BLaER1 (cell line): Measurements from ENCODE around the gene TRAF3.
"Not testable (repeated sequence)": the region's sequence is repeated elsewhere in the genome, so short reads cannot be mapped to it uniquely, and the experiment has no call there.

Experiments
- H3K27ac ChIP-seq: shearing (Covaris generic); formaldehyde crosslinking; 2 replicates; pipeline ENCODE4 v1.8.1; 2022
- H3K27me3 ChIP-seq: shearing (Covaris generic); formaldehyde crosslinking; 2 replicates; pipeline ENCODE4 v1.8.1; 2022
- H3K36me3 ChIP-seq: shearing (Covaris generic); formaldehyde crosslinking; 2 replicates; pipeline ENCODE4 v1.8.1; 2022
- H3K4me1 ChIP-seq: shearing (Covaris generic); formaldehyde crosslinking; 2 replicates; pipeline ENCODE4 v1.8.1; 2022
- H3K4me2 ChIP-seq: shearing (Covaris generic); formaldehyde crosslinking; 2 replicates; pipeline ENCODE4 v1.8.1; 2022
- H3K4me3 ChIP-seq: shearing (Covaris generic); formaldehyde crosslinking; 2 replicates; pipeline ENCODE4 v1.8.1; 2022
- H3K9ac ChIP-seq: shearing (Covaris generic); formaldehyde crosslinking; 2 replicates; pipeline ENCODE4 v1.8.1; 2022
- H3K9me3 ChIP-seq: shearing (Covaris generic); formaldehyde crosslinking; 2 replicates; pipeline ENCODE4 v1.8.1; 2022
- H4K20me1 ChIP-seq: shearing (Covaris generic); formaldehyde crosslinking; 2 replicates; pipeline ENCODE4 v1.8.1; 2022
- Cebpa-rat ChIP-seq: shearing (Covaris generic); IDR thresholded peaks from 2 replicates; pipeline ENCODE4 v1.8.1; 2022

Gene TRAF3

DNA sequence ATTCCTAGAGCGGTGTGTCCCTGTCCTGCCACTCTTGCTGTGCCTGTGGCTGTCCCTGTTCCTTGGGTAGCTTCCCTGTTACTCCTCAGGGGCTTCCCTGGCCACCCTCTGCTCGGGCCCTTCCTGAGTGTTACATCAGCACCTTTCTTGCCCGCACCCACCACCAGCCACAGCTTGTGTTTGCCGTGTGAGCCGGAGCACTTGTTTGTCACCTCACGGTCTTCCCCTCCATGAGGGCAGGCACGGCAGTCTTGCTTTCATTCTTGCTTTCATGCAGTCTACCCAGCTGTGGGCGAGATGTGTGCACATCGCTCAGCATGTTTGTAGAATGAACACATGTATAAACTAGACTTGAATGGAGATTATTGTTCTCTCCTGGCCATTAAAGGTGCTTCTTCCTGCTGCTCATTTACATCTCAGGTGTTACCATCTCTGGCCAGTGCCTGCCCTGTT lies 42.0 kb downstream of the TRAF3 start:
- Histone ChIP-seq H3K9ac (no peak overlapping the region), H3K27ac (no peak overlapping the region), H3K4me2 (no peak overlapping the region), H4K20me1 (peaks cover 98% of the 10 kb centered on the region), H3K9me3 (no peaks in the 10 kb centered on the region), H3K36me3 (peaks cover 11% of the 10 kb centered on the region), H3K4me1 (peaks cover 10% of the 10 kb centered on the region), H3K27me3 (no peaks in the 10 kb centered on the region), H3K4me3 (no peak overlapping the region)
- TF ChIP-seq Cebpa-rat, result no peak

DNA sequence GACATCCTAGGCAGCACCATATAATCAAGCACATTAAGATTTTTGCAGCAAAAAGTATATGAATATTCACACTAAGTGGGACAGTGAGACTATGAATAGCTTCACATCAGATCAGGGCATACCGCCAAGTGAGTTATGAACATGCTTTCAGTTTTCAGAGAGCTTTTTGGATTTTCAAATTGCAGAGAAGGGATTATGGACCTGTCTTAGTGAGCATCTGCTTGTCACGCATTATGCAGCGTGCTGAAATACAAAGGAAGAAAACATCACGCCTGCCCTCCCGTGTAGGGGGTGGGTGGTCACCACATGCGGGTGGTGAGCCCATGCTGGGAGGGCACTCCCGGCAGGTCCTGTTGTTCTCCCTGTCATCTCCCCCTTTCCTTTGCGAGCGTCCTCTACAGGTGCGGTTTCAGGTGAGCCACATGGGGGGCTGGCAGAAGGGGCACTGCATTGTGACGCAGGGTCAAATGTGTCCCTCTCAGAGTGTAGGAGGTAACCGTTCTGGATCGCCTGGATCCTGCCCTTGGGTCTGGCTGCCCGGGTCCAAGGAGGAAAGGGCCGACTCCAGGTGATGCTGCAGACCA lies 42.6 kb downstream of the TRAF3 start:
- Histone ChIP-seq H3K27me3 (no peaks in the 10 kb centered on the region), H3K4me2 (no peak overlapping the region), H3K4me3 (no peak overlapping the region), H3K4me1 (peaks cover 12% of the 10 kb centered on the region), H4K20me1 (peaks cover 98% of the 10 kb centered on the region), H3K36me3 (peaks cover 5% of the 10 kb centered on the region; the same call in 1 of the 2 replicates), H3K27ac (no peak overlapping the region), H3K9ac (no peak overlapping the region), H3K9me3 (no peaks in the 10 kb centered on the region)
- TF ChIP-seq Cebpa-rat, result no peak

DNA sequence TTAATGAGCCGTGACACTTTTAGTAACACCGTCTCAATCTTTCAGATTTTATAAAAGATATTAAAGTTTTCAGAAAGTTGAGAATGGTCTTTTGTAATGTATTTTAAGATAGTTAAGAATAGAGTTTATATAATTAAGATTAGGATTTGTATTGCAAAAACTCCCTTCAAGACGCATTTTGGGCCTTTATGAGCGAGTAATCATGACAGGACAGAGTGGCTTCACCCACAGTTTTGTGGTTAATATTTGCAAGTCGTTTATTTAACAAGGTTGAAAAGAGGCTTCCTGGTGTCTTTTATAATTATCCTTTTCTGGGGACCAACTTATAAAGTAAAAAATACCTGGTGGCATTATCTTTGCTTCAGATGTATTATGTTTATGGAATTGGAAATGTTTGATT lies 44.0 kb downstream of the TRAF3 start:
- TF ChIP-seq Cebpa-rat, result no peak
- H3K9me3 ChIP-seq, result no peaks in the 10 kb centered on the region
- H3K4me3 ChIP-seq, result no peak overlapping the region
- H3K27me3 ChIP-seq, result no peaks in the 10 kb centered on the region
- peaks cover 98% of the 10 kb centered on the region for H4K20me1 ChIP-seq
- no peak overlapping the region for H3K4me2 ChIP-seq
- H3K36me3 ChIP-seq, result peaks cover 18% of the 10 kb centered on the region
- peaks cover 25% of the 10 kb centered on the region for H3K4me1 ChIP-seq
- no peak overlapping the region for H3K9ac ChIP-seq
- no peak overlapping the region for H3K27ac ChIP-seq

GRCh38 chr14:102822311-102822863 lies 45.1 kb downstream of the TRAF3 start:
- peaks cover 98% of the 10 kb centered on the region for H4K20me1 ChIP-seq

GRCh38 chr14:102822887-102823286 lies 45.6 kb downstream of the TRAF3 start:
- Histone ChIP-seq H3K36me3 (peaks cover 20% of the 10 kb centered on the region), H3K4me1 (peaks cover 25% of the 10 kb centered on the region), H4K20me1 (peaks cover 98% of the 10 kb centered on the region)
- H3K4me3 ChIP-seq, H3K27ac ChIP-seq, H3K27me3 ChIP-seq, H3K4me2 ChIP-seq, H3K9me3 ChIP-seq, H3K9ac ChIP-seq: not testable (repeated sequence)

More at GRCh38 chr14:102822311-102822863, 45.1 kb downstream of the TRAF3 start:
- H3K9me3 ChIP-seq, result no peaks in the 10 kb centered on the region
- no peak overlapping the region for H3K4me2 ChIP-seq
- no peaks in the 10 kb centered on the region for H3K27me3 ChIP-seq
- peaks cover 20% of the 10 kb centered on the region for H3K36me3 ChIP-seq
- H3K4me1 ChIP-seq, result peaks cover 25% of the 10 kb centered on the region
- no peak overlapping the region for H3K27ac ChIP-seq
- no peak overlapping the region for H3K9ac ChIP-seq
- no peak overlapping the region for H3K4me3 ChIP-seq
- TF ChIP-seq Cebpa-rat, result no peak

DNA sequence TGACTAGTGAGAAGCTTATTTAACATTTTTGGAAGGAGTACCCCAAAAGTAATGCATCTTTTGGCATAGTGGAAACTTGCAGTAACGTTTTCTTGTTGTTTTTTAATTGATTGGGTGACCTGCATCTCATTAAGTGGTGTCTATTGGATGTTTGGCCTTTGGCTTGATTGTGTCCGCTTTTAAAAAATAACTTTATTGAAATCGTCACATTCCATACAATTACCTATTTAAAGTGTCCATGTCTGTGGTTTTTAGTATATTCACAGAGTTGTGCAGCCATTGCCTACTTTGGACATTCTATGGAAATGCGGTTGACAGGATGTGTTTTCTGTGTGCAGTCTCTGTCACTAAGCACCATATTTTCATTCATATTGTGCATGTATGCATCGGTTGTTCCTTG lies 46.3 kb downstream of the TRAF3 start:
- Histone ChIP-seq H3K9ac (no peak overlapping the region), H3K9me3 (no peaks in the 10 kb centered on the region), H3K27me3 (no peaks in the 10 kb centered on the region), H4K20me1 (peaks cover 98% of the 10 kb centered on the region), H3K27ac (no peak overlapping the region), H3K4me2 (no peak overlapping the region), H3K36me3 (peaks cover 20% of the 10 kb centered on the region), H3K4me3 (no peak overlapping the region), H3K4me1 (peaks cover 25% of the 10 kb centered on the region)
- TF ChIP-seq Cebpa-rat, result no peak

- H3K27me3 ChIP-seq, result no peaks in the 10 kb centered on the region
- TF ChIP-seq Cebpa-rat, result no peak
- H3K4me1 ChIP-seq, result peaks cover 25% of the 10 kb centered on the region
- no peaks in the 10 kb centered on the region for H3K9me3 ChIP-seq
- H3K27ac ChIP-seq, result no peak overlapping the region
- peaks cover 20% of the 10 kb centered on the region for H3K36me3 ChIP-seq
- H3K4me3 ChIP-seq, result no peak overlapping the region
- no peak overlapping the region for H3K9ac ChIP-seq
- no peak overlapping the region for H3K4me2 ChIP-seq
- H4K20me1 ChIP-seq, result peaks cover 98% of the 10 kb centered on the region
These were observed 47.6 kb downstream of the TRAF3 start for GRCh38 chr14:102824832-102825231.

- Histone ChIP-seq H3K4me3 (no peak overlapping the region), H3K9me3 (no peaks in the 10 kb centered on the region), H3K4me2 (no peak overlapping the region; the same call in 1 of the 2 replicates), H3K36me3 (peaks cover 21% of the 10 kb centered on the region), H3K4me1 (peaks cover 25% of the 10 kb centered on the region), H3K27ac (no peak overlapping the region; the same call in 1 of the 2 replicates), H3K9ac (no peak overlapping the region), H4K20me1 (peaks cover 98% of the 10 kb centered on the region), H3K27me3 (no peaks in the 10 kb centered on the region)
- no peak for TF ChIP-seq Cebpa-rat
These were observed 48.3 kb downstream of the TRAF3 start for GRCh38 chr14:102825307-102826095.

GRCh38 chr14:102826161-102826560 lies 48.9 kb downstream of the TRAF3 start:
- H4K20me1 ChIP-seq, result peaks cover 100% of the 10 kb centered on the region
- peaks cover 27% of the 10 kb centered on the region for H3K36me3 ChIP-seq
- H3K9me3 ChIP-seq, result no peaks in the 10 kb centered on the region
- H3K27me3 ChIP-seq, result no peaks in the 10 kb centered on the region
- no peak overlapping the region for H3K4me2 ChIP-seq
- TF ChIP-seq Cebpa-rat, result no peak
- no peak overlapping the region for H3K4me3 ChIP-seq
- H3K4me1 ChIP-seq, result peaks cover 25% of the 10 kb centered on the region
- H3K27ac ChIP-seq, result no peak overlapping the region
- H3K9ac ChIP-seq, result no peak overlapping the region
